MM.1S (cell line): ENCODE results near the gene IL1RAPL2.

ENCODE experiments used
- DNase-seq: peaks from one replicate; pipeline ENCODE4 v3.0.0-alpha.2; 2015
- H2AFZ ChIP-seq: fragments of 300-600 bp; sonication (generic); 2 replicates; pipeline ENCODE4 v1.6.0; 2016; ENCODE audit warnings: antibody characterized with exemption, low read length
- H3F3A ChIP-seq: fragments of 300-600 bp; sonication (generic); 2 replicates; pipeline ENCODE4 v1.6.1; 2016; ENCODE audit warnings: mild to moderate bottlenecking, antibody characterized with exemption, low read length, moderate library complexity, mixed read lengths; ENCODE audit not compliant: insufficient read depth
- H3K27ac ChIP-seq: fragments of 300-600 bp; sonication (generic); 2 replicates; pipeline ENCODE4 v1.5.1; 2016; ENCODE audit warnings: mild to moderate bottlenecking, low read length
- H3K27me3 ChIP-seq: fragments of 300-600 bp; sonication (generic); replicated peaks from 2 replicates; pipeline ENCODE4 v1.6.0; 2016; ENCODE audit warnings: low read length; ENCODE audit not compliant: insufficient read depth
- H3K36me3 ChIP-seq: fragments of 300-600 bp; sonication (generic); replicated peaks from 2 replicates; pipeline ENCODE4 v1.6.1; 2016; ENCODE audit warnings: mild to moderate bottlenecking, low read length, mixed read lengths; ENCODE audit not compliant: insufficient read depth
- H3K4me1 ChIP-seq: fragments of 300-600 bp; sonication (generic); 2 replicates; pipeline ENCODE4 v1.6.1; 2016; ENCODE audit warnings: low read length, mixed read lengths
- H3K4me2 ChIP-seq: fragments of 300-600 bp; sonication (generic); 2 replicates; pipeline ENCODE4 v1.6.0; 2016; ENCODE audit warnings: low read depth, low read length
- H3K4me3 ChIP-seq: fragments of 300-600 bp; sonication (generic); 2 replicates; pipeline ENCODE4 v1.5.1; 2016; ENCODE audit warnings: low read length, mixed read lengths
- H3K79me2 ChIP-seq: fragments of 300-600 bp; sonication (generic); 2 replicates; pipeline ENCODE4 v1.6.1; 2016; ENCODE audit warnings: mixed run types, low read length, mixed read lengths
- H3K9ac ChIP-seq: fragments of 300-600 bp; sonication (generic); 2 replicates; pipeline ENCODE4 v1.6.1; 2016; ENCODE audit warnings: low read length, mixed read lengths
- H3K9me2 ChIP-seq: fragments of 300-600 bp; sonication (generic); replicated peaks from 2 replicates; pipeline ENCODE4 v1.6.1; 2016; ENCODE audit warnings: mild to moderate bottlenecking, low read length, mixed read lengths; ENCODE audit not compliant: insufficient read depth
- H3K9me3 ChIP-seq: fragments of 300-600 bp; sonication (generic); replicated peaks from 2 replicates; pipeline ENCODE4 v1.6.1; 2016; ENCODE audit warnings: mild to moderate bottlenecking, low read length, mixed read lengths; ENCODE audit not compliant: insufficient read depth
- H4K20me1 ChIP-seq: fragments of 300-600 bp; sonication (generic); 2 replicates; pipeline ENCODE4 v1.6.1; 2016; ENCODE audit warnings: mild to moderate bottlenecking, low read length, moderate library complexity, mixed read lengths; ENCODE audit not compliant: insufficient read depth
- EZH2 ChIP-seq: fragments of 300-600 bp; sonication (generic); optimal IDR thresholded peaks from 2 replicates; pipeline ENCODE3; 2017; ENCODE audit warnings: low read depth, mild to moderate bottlenecking, antibody characterized with exemption, low read length, mixed read lengths
- EZH2phosphoT487 ChIP-seq: fragments of 300-600 bp; sonication (generic); IDR thresholded peaks from 2 replicates; pipeline ENCODE4 v1.6.1; 2018; ENCODE audit warnings: antibody characterized with exemption, low read length
- TF ChIP-seq, protein P1 (sequence below): fragments of 300-600 bp; sonication (generic); IDR thresholded peaks from 2 replicates; pipeline ENCODE4 v1.5.1; 2016; ENCODE audit warnings: antibody characterized with exemption, low read length, mixed read lengths

The IL1RAPL2 gene

DNA sequence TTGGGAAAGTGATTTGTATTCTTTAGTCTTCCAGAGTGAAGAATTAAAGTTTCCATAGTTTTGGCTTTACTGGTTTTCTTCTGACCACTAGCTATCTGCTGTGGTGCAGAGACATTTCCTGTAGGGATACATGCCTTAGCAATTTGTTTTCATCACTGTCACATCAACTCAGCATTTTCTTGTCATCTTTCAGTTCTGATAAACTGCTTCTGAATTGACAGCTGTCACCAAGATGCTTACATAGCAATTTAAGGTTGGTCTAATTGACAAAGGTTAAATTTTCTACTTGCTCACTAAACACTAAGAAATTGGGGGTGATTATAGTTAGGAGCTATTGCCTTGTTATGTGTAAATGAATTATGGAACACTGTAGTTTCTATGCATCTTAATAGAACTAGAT, 422.0 kb downstream of the IL1RAPL2 start:
- Histone ChIP-seq H3K4me2 (no peak overlapping the region), H3K9ac (no peak overlapping the region), H3K27me3 (no peaks in the 10 kb centered on the region), H3K36me3 (no peaks in the 10 kb centered on the region), H2AFZ (no peak overlapping the region), H3K9me2 (no peaks in the 10 kb centered on the region), H3K27ac (no peak overlapping the region), H3F3A (no peaks in the 10 kb centered on the region), H3K9me3 (no peaks in the 10 kb centered on the region), H3K4me3 (no peak overlapping the region), H3K4me1 (no peaks in the 10 kb centered on the region), H4K20me1 (no peaks in the 10 kb centered on the region), H3K79me2 (no peaks in the 10 kb centered on the region)
- DNase-seq = peak; percentile 21
- no peak for TF ChIP-seq EZH2phosphoT487
- TF ChIP-seq, protein P1, sequence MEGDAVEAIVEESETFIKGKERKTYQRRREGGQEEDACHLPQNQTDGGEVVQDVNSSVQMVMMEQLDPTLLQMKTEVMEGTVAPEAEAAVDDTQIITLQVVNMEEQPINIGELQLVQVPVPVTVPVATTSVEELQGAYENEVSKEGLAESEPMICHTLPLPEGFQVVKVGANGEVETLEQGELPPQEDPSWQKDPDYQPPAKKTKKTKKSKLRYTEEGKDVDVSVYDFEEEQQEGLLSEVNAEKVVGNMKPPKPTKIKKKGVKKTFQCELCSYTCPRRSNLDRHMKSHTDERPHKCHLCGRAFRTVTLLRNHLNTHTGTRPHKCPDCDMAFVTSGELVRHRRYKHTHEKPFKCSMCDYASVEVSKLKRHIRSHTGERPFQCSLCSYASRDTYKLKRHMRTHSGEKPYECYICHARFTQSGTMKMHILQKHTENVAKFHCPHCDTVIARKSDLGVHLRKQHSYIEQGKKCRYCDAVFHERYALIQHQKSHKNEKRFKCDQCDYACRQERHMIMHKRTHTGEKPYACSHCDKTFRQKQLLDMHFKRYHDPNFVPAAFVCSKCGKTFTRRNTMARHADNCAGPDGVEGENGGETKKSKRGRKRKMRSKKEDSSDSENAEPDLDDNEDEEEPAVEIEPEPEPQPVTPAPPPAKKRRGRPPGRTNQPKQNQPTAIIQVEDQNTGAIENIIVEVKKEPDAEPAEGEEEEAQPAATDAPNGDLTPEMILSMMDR = no peak
- TF ChIP-seq EZH2 = no peak

DNA sequence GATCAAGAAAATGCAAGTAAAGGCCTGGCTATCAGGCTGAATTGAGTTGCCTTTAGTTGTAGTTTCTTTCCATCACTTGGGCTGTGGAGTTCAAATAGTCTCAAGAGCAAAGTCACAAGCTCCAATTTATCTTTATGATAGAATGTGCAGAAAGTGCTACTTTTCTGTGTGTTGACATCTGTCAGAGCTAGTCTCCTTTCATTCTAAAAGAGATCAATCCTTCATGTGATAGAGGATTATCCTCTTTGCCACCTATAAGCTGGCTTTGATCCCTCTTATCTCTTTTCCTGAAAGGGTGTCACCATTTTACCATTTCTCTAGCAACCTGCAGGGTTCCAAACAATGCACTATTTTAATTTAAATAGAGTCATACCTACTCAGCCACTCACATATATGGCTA, 429.5 kb downstream of the IL1RAPL2 start:
- Histone ChIP-seq H3K27ac (no peak overlapping the region), H3K36me3 (no peaks in the 10 kb centered on the region), H3K79me2 (no peaks in the 10 kb centered on the region), H3K9ac (no peak overlapping the region), H4K20me1 (no peaks in the 10 kb centered on the region), H3K9me2 (no peaks in the 10 kb centered on the region), H3K27me3 (no peaks in the 10 kb centered on the region), H2AFZ (no peak overlapping the region), H3K4me3 (no peak overlapping the region), H3K9me3 (no peaks in the 10 kb centered on the region), H3K4me1 (no peaks in the 10 kb centered on the region), H3F3A (no peaks in the 10 kb centered on the region), H3K4me2 (no peak overlapping the region)
- DNase-seq = no peak
- TF ChIP-seq, protein P1 = no peak
- TF ChIP-seq EZH2 (no peak), EZH2phosphoT487 (no peak)

DNA sequence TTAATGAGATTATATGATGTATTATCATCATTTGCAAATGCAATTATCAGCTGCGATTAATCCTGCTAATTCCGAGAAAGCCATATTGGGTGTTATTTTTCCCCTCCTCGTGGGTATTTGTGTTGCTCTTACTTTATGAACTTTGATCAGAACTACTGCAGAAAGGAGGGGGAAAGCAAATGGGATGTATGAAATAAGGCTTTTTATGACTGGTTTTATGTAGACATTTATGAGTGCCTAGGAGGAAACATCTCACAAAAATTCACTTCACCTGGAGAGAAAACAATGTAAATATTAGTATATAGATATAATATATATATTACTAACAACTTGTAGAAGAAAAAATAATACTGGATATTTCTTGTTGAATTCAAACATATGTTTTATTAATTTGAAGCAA, 440.1 kb downstream of the IL1RAPL2 start:
- no peak overlapping the region for H3K27ac ChIP-seq
- no peak overlapping the region for H2AFZ ChIP-seq
- no peak overlapping the region for H3K4me2 ChIP-seq
- H3K9ac ChIP-seq = no peak overlapping the region
- H3K4me1 ChIP-seq = no peaks in the 10 kb centered on the region
- H3K36me3 ChIP-seq = no peaks in the 10 kb centered on the region
- no peaks in the 10 kb centered on the region for H4K20me1 ChIP-seq
- H3F3A ChIP-seq = no peaks in the 10 kb centered on the region
- no peak overlapping the region for H3K4me3 ChIP-seq
- H3K79me2 ChIP-seq = no peaks in the 10 kb centered on the region
- TF ChIP-seq EZH2phosphoT487 (no peak), EZH2 (no peak)
- TF ChIP-seq, protein P1 = no peak
- DNase-seq = no peak
- H3K27me3 ChIP-seq = no peaks in the 10 kb centered on the region
- H3K9me3 ChIP-seq = no peaks in the 10 kb centered on the region
- H3K9me2 ChIP-seq = no peaks in the 10 kb centered on the region

DNA sequence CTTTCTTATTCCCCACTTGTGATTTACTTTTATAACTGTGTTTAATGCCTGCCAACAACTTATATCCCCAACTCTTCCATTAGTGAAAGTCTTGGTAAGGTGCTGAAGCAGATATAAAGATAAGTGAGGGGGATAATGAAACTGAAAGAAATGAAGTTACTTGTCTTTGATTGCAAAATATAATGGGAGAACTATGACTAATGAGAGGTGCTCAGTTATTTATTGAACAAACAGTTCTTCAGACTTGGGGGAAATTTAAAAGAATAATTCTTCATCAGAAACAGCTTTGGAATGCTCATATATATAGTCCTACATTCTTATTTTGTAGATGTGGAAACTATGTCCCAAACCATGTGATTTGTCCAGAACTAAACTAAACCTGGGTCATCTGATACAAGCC, 441.0 kb downstream of the IL1RAPL2 start:
- Histone ChIP-seq H3K4me2 (no peak overlapping the region), H3K9me3 (no peaks in the 10 kb centered on the region), H3K27me3 (no peaks in the 10 kb centered on the region), H3K9ac (no peak overlapping the region), H3K36me3 (no peaks in the 10 kb centered on the region), H3K79me2 (no peaks in the 10 kb centered on the region), H3K9me2 (no peaks in the 10 kb centered on the region), H3K4me3 (no peak overlapping the region), H4K20me1 (no peaks in the 10 kb centered on the region), H3K27ac (no peak overlapping the region), H3K4me1 (no peaks in the 10 kb centered on the region), H2AFZ (no peak overlapping the region), H3F3A (no peaks in the 10 kb centered on the region)
- DNase-seq = no peak
- TF ChIP-seq EZH2phosphoT487 (no peak), EZH2 (no peak)
